BLaER1 (cell line): ENCODE measurements around the gene TANGO2.
A peak's percentile ranks its signal among the peaks of the same experiment; 100 is the strongest.

ENCODE experiments used
- H3K27ac ChIP-seq: shearing (Covaris generic); formaldehyde crosslinking; 2 replicates; pipeline ENCODE4 v1.8.1; 2022
- H3K27me3 ChIP-seq: shearing (Covaris generic); formaldehyde crosslinking; 2 replicates; pipeline ENCODE4 v1.8.1; 2022
- H3K36me3 ChIP-seq: shearing (Covaris generic); formaldehyde crosslinking; 2 replicates; pipeline ENCODE4 v1.8.1; 2022
- H3K4me1 ChIP-seq: shearing (Covaris generic); formaldehyde crosslinking; 2 replicates; pipeline ENCODE4 v1.8.1; 2022
- H3K4me2 ChIP-seq: shearing (Covaris generic); formaldehyde crosslinking; 2 replicates; pipeline ENCODE4 v1.8.1; 2022
- H3K4me3 ChIP-seq: shearing (Covaris generic); formaldehyde crosslinking; 2 replicates; pipeline ENCODE4 v1.8.1; 2022
- H3K9ac ChIP-seq: shearing (Covaris generic); formaldehyde crosslinking; 2 replicates; pipeline ENCODE4 v1.8.1; 2022
- H3K9me3 ChIP-seq: shearing (Covaris generic); formaldehyde crosslinking; 2 replicates; pipeline ENCODE4 v1.8.1; 2022
- H4K20me1 ChIP-seq: shearing (Covaris generic); formaldehyde crosslinking; 2 replicates; pipeline ENCODE4 v1.8.1; 2022
- Cebpa-rat ChIP-seq: shearing (Covaris generic); IDR thresholded peaks from 2 replicates; pipeline ENCODE4 v1.8.1; 2022

Gene TANGO2

GRCh38 chr22:20025401-20026203 is 4.7 kb downstream of the TANGO2 start:
- H3K27ac ChIP-seq, result no peak overlapping the region
- H4K20me1 ChIP-seq, result peaks cover 47% of the 10 kb centered on the region
- H3K4me1 ChIP-seq, result peaks cover 92% of the 10 kb centered on the region
- 0 out of 2 replicates have a peak, but pooled peaks cover 16% of the 10 kb centered on the region for H3K36me3 ChIP-seq
- no peak overlapping the region for H3K4me3 ChIP-seq
- no peaks in the 10 kb centered on the region for H3K9me3 ChIP-seq
- 0 out of 2 replicates have a peak overlapping the region, but pooled peaks have one; percentile 5 for H3K4me2 ChIP-seq
- no peaks in the 10 kb centered on the region for H3K27me3 ChIP-seq
- H3K9ac ChIP-seq, result 0 out of 2 replicates have a peak overlapping the region, but pooled peaks have one; percentile 12
- TF ChIP-seq Cebpa-rat, result no peak

- no peaks in the 10 kb centered on the region for H3K9me3 ChIP-seq
- no peaks in the 10 kb centered on the region for H3K27me3 ChIP-seq
- H4K20me1 ChIP-seq, result peaks cover 46% of the 10 kb centered on the region
- H3K27ac ChIP-seq, result no peak overlapping the region
- no peak for TF ChIP-seq Cebpa-rat
- H3K4me3 ChIP-seq, result no peak overlapping the region
- no peak overlapping the region for H3K4me2 ChIP-seq
- H3K4me1 ChIP-seq, result peaks cover 100% of the 10 kb centered on the region
- 0 out of 2 replicates have a peak, but pooled peaks cover 16% of the 10 kb centered on the region for H3K36me3 ChIP-seq
- H3K9ac ChIP-seq, result no peak overlapping the region
Measured at GRCh38 chr22:20026204-20026908, 5.4 kb downstream of the TANGO2 start.

- H3K27me3 ChIP-seq, result no peaks in the 10 kb centered on the region
- no peak overlapping the region for H3K27ac ChIP-seq
- H3K4me3 ChIP-seq, result no peak overlapping the region
- peaks cover 100% of the 10 kb centered on the region for H3K4me1 ChIP-seq
- no peak for TF ChIP-seq Cebpa-rat
- peak overlapping the region; percentile 2; the same call in 1 of the 2 replicates for H3K4me2 ChIP-seq
- H4K20me1 ChIP-seq, result peaks cover 39% of the 10 kb centered on the region
- no peak overlapping the region for H3K9ac ChIP-seq
- H3K36me3 ChIP-seq, result 0 out of 2 replicates have a peak, but pooled peaks cover 16% of the 10 kb centered on the region
- H3K9me3 ChIP-seq, result no peaks in the 10 kb centered on the region
Measured at GRCh38 chr22:20026996-20027601, 6.2 kb downstream of the TANGO2 start.

- Histone ChIP-seq H3K27ac (peak overlapping the region; percentile 96), H3K36me3 (0 out of 2 replicates have a peak, but pooled peaks cover 16% of the 10 kb centered on the region), H3K9me3 (no peaks in the 10 kb centered on the region), H3K4me1 (peaks cover 100% of the 10 kb centered on the region), H3K4me2 (peak overlapping the region; percentile 94), H3K4me3 (peak overlapping the region; percentile 30; the same call in 1 of the 2 replicates), H3K9ac (peak overlapping the region; percentile 72), H3K27me3 (no peaks in the 10 kb centered on the region), H4K20me1 (peaks cover 28% of the 10 kb centered on the region)
- TF ChIP-seq Cebpa-rat, result no peak
Measured at GRCh38 chr22:20027966-20028854, 7.3 kb downstream of the TANGO2 start.

- H4K20me1 ChIP-seq, result peaks cover 20% of the 10 kb centered on the region
- 0 out of 2 replicates have a peak, but pooled peaks cover 16% of the 10 kb centered on the region for H3K36me3 ChIP-seq
- peak overlapping the region; percentile 30; the same call in 1 of the 2 replicates for H3K4me3 ChIP-seq
- peaks cover 4% of the 10 kb centered on the region; the same call in 1 of the 2 replicates for H3K9me3 ChIP-seq
- peak overlapping the region; percentile 72 for H3K9ac ChIP-seq
- H3K27me3 ChIP-seq, result no peaks in the 10 kb centered on the region
- peak overlapping the region; percentile 96 for H3K27ac ChIP-seq
- peak overlapping the region; percentile 94 for H3K4me2 ChIP-seq
- peaks cover 100% of the 10 kb centered on the region for H3K4me1 ChIP-seq
- no peak for TF ChIP-seq Cebpa-rat
Measured at GRCh38 chr22:20028855-20029549, 8.1 kb downstream of the TANGO2 start.

GRCh38 chr22:20029550-20030225 is 8.8 kb downstream of the TANGO2 start:
- H3K4me1 ChIP-seq, result peaks cover 97% of the 10 kb centered on the region
- H3K36me3 ChIP-seq, result 0 out of 2 replicates have a peak, but pooled peaks cover 16% of the 10 kb centered on the region
- H4K20me1 ChIP-seq, result peaks cover 13% of the 10 kb centered on the region
- H3K4me2 ChIP-seq, result peak overlapping the region; percentile 94
- no peaks in the 10 kb centered on the region for H3K27me3 ChIP-seq
- H3K9me3 ChIP-seq, result peaks cover 9% of the 10 kb centered on the region
- peak overlapping the region; percentile 30; the same call in 1 of the 2 replicates for H3K4me3 ChIP-seq
- H3K9ac ChIP-seq, result peak overlapping the region; percentile 72
- H3K27ac ChIP-seq, result peak overlapping the region; percentile 96
- TF ChIP-seq Cebpa-rat, result no peak

- H3K4me1 ChIP-seq, result peaks cover 97% of the 10 kb centered on the region
- no peaks in the 10 kb centered on the region for H4K20me1 ChIP-seq
- peaks cover 30% of the 10 kb centered on the region for H3K9me3 ChIP-seq
- H3K27ac ChIP-seq, result peak overlapping the region; percentile 96
- H3K4me3 ChIP-seq, result peak overlapping the region; percentile 32
- H3K4me2 ChIP-seq, result peak overlapping the region; percentile 94
- peak overlapping the region; percentile 75 for H3K9ac ChIP-seq
- peaks cover 27% of the 10 kb centered on the region for H3K36me3 ChIP-seq
- no peak for TF ChIP-seq Cebpa-rat
- H3K27me3 ChIP-seq, result no peaks in the 10 kb centered on the region
Measured at GRCh38 chr22:20031732-20032406, 11.0 kb downstream of the TANGO2 start.
